ENCODE results near the gene OR9Q2.

GRCh38 chr11:58193391-58193790 lies 4.5 kb downstream of the OR9Q2 start:
- TF ChIP-seq, protein P1, sequence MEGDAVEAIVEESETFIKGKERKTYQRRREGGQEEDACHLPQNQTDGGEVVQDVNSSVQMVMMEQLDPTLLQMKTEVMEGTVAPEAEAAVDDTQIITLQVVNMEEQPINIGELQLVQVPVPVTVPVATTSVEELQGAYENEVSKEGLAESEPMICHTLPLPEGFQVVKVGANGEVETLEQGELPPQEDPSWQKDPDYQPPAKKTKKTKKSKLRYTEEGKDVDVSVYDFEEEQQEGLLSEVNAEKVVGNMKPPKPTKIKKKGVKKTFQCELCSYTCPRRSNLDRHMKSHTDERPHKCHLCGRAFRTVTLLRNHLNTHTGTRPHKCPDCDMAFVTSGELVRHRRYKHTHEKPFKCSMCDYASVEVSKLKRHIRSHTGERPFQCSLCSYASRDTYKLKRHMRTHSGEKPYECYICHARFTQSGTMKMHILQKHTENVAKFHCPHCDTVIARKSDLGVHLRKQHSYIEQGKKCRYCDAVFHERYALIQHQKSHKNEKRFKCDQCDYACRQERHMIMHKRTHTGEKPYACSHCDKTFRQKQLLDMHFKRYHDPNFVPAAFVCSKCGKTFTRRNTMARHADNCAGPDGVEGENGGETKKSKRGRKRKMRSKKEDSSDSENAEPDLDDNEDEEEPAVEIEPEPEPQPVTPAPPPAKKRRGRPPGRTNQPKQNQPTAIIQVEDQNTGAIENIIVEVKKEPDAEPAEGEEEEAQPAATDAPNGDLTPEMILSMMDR (IDR thresholded peaks at IDR 0.05), result no peak
- no peak for TF ChIP-seq POLR2A (IDR thresholded peaks at IDR 0.05)
